ENCODE results near the gene NPL. TPM values are rescaled to one million over a fixed set of nuclear protein-coding genes. Genes with fewer than 3 reads are reported as not detected.
A peak's percentile ranks its signal among the peaks of the same experiment; 100 is the strongest.

NPL gene
- total RNA-seq, 1 donor from 2014 or later: 2.3 TPM

GRCh38 chr1:182869241-182869666 is 79.7 kb downstream of the NPL start:
- no peaks in the 10 kb centered on the region for H3K9me3 Mint-ChIP-seq (ENCODE audit: unreplicated experiment)
- no peak for TF ChIP-seq CTCF (IDR thresholded peaks at IDR 0.05; ENCODE audit: partially characterized antibody, unreplicated experiment)
- DNase-seq: peak; percentile 30
- H3K4me3 Mint-ChIP-seq (ENCODE audit: unreplicated experiment): no peak overlapping the region
- no peaks in the 10 kb centered on the region for H3K27me3 Mint-ChIP-seq (ENCODE audit: unreplicated experiment)
- no peak overlapping the region for H3K27ac Mint-ChIP-seq (ENCODE audit: unreplicated experiment)
- no peaks in the 10 kb centered on the region for H3K36me3 Mint-ChIP-seq (ENCODE audit: unreplicated experiment)
- H3K4me1 Mint-ChIP-seq (ENCODE audit: low read depth, unreplicated experiment): no peaks in the 10 kb centered on the region

GRCh38 chr1:182872881-182873280 is 83.3 kb downstream of the NPL start:
- no peak for DNase-seq
- H3K27me3 Mint-ChIP-seq (ENCODE audit: unreplicated experiment): no peaks in the 10 kb centered on the region
- no peak overlapping the region for H3K27ac Mint-ChIP-seq (ENCODE audit: unreplicated experiment)
- H3K9me3 Mint-ChIP-seq (ENCODE audit: unreplicated experiment): no peaks in the 10 kb centered on the region
- no peaks in the 10 kb centered on the region for H3K36me3 Mint-ChIP-seq (ENCODE audit: unreplicated experiment)
- no peak for TF ChIP-seq CTCF (IDR thresholded peaks at IDR 0.05; ENCODE audit: partially characterized antibody, unreplicated experiment)
- H3K4me1 Mint-ChIP-seq (ENCODE audit: low read depth, unreplicated experiment): no peaks in the 10 kb centered on the region
- no peak overlapping the region for H3K4me3 Mint-ChIP-seq (ENCODE audit: unreplicated experiment)

- Mint-ChIP-seq H3K36me3 (ENCODE audit: unreplicated experiment) (no peaks in the 10 kb centered on the region), H3K4me3 (ENCODE audit: unreplicated experiment) (no peak overlapping the region), H3K27me3 (ENCODE audit: unreplicated experiment) (no peaks in the 10 kb centered on the region), H3K4me1 (ENCODE audit: low read depth, unreplicated experiment) (no peaks in the 10 kb centered on the region), H3K27ac (ENCODE audit: unreplicated experiment) (no peak overlapping the region), H3K9me3 (ENCODE audit: unreplicated experiment) (no peaks in the 10 kb centered on the region)
- no peak for DNase-seq
- no peak for TF ChIP-seq CTCF (IDR thresholded peaks at IDR 0.05; ENCODE audit: partially characterized antibody, unreplicated experiment)
These were observed 86.3 kb downstream of the NPL start for GRCh38 chr1:182875889-182876288.

GRCh38 chr1:182877331-182877730 is 87.8 kb downstream of the NPL start:
- no peak for DNase-seq
- Mint-ChIP-seq H3K4me3 (ENCODE audit: unreplicated experiment) (no peak overlapping the region), H3K4me1 (ENCODE audit: low read depth, unreplicated experiment) (no peaks in the 10 kb centered on the region), H3K36me3 (ENCODE audit: unreplicated experiment) (no peaks in the 10 kb centered on the region), H3K27ac (ENCODE audit: unreplicated experiment) (no peak overlapping the region), H3K27me3 (ENCODE audit: unreplicated experiment) (no peaks in the 10 kb centered on the region), H3K9me3 (ENCODE audit: unreplicated experiment) (no peaks in the 10 kb centered on the region)
- TF ChIP-seq CTCF (IDR thresholded peaks at IDR 0.05; ENCODE audit: partially characterized antibody, unreplicated experiment): no peak

GRCh38 chr1:182877842-182878241 is 88.3 kb downstream of the NPL start:
- H3K4me1 Mint-ChIP-seq (ENCODE audit: low read depth, unreplicated experiment): no peaks in the 10 kb centered on the region
- no peak for DNase-seq
- H3K9me3 Mint-ChIP-seq (ENCODE audit: unreplicated experiment): no peaks in the 10 kb centered on the region
- no peaks in the 10 kb centered on the region for H3K27me3 Mint-ChIP-seq (ENCODE audit: unreplicated experiment)
- TF ChIP-seq CTCF (IDR thresholded peaks at IDR 0.05; ENCODE audit: partially characterized antibody, unreplicated experiment): no peak
- no peak overlapping the region for H3K4me3 Mint-ChIP-seq (ENCODE audit: unreplicated experiment)
- no peaks in the 10 kb centered on the region for H3K36me3 Mint-ChIP-seq (ENCODE audit: unreplicated experiment)
- H3K27ac Mint-ChIP-seq (ENCODE audit: unreplicated experiment): no peak overlapping the region

Other genes starting within 250 kb of the NPL start
- 1.3 TPM for gene RNASEL, start 200.5 kb upstream of the NPL start, total RNA-seq (ENCODE audit: unreplicated experiment)
- 37.2 TPM for gene RGS16, start 185.4 kb upstream of the NPL start, total RNA-seq (ENCODE audit: unreplicated experiment)
- 3.5 TPM for gene RGS8, start 105.2 kb upstream of the NPL start, total RNA-seq (ENCODE audit: unreplicated experiment)
- 215 TPM for gene DHX9, start 49.6 kb downstream of the NPL start, total RNA-seq (ENCODE audit: unreplicated experiment)
- gene SHCBP1L, start 163.4 kb downstream of the NPL start, total RNA-seq (ENCODE audit: unreplicated experiment): not detected
- gene LAMC1, start 233.6 kb downstream of the NPL start, total RNA-seq (ENCODE audit: unreplicated experiment): 51.8 TPM

Measured in glutamatergic neuron (in vitro differentiated cells).